UCSD-AML1 (cell line): ENCODE results near the gene MRFAP1L1.
A peak's percentile ranks its signal among the peaks of the same experiment; 100 is the strongest.
"Not testable (repeated sequence)": the region's sequence is repeated elsewhere in the genome, so short reads cannot be mapped to it uniquely, and the experiment has no call there.

Source experiments
- DNase-seq: peaks from one replicate; lab custom pipeline; 2025; ENCODE audit not compliant: unreplicated experiment; lab: John Stamatoyannopoulos, UW

The MRFAP1L1 gene

DNA sequence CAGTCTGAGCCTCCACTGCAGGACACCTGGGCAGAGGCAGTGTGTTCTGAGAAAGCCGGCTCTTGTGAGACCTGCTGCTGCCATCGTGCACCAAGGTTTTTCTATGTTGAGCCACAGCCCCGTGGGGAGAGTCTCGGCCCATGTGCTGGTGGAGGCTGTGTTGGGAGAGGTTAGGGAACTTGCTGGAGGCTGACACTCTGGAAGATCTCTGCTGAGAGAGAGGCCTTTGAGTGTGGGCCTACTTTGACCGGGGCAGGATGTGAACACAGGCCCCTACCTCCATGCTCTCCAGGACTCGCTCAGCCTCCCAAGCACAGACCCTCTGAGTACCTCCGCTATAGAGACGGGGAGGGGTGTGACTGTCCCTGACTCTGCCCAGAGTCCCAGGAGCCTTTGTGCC is 17.3 kb downstream of the MRFAP1L1 start:
- DNase-seq: no peak

DNA sequence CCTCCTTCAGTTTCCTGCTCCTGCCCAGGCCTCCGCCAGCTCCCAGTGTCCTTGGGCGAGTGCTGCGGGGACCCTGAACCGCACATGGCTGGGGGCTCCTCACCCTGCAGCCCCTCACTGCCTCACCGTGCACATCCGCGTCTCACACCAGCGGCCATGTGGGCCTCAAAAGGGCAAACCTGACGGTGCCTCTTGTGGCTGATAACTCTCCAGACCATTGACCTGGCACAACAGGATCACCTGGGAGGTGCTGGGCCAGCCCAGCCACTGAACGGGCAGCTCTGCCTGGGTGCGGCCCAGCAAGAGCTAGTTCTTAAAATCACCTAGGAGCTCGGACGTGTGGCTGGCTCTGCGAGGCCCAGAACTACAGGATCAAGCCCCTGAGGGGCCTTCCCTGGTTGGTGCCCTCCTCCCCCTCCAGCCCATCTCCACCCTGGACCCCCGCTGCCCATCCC is 20.1 kb downstream of the MRFAP1L1 start:
- no peak for DNase-seq

DNA sequence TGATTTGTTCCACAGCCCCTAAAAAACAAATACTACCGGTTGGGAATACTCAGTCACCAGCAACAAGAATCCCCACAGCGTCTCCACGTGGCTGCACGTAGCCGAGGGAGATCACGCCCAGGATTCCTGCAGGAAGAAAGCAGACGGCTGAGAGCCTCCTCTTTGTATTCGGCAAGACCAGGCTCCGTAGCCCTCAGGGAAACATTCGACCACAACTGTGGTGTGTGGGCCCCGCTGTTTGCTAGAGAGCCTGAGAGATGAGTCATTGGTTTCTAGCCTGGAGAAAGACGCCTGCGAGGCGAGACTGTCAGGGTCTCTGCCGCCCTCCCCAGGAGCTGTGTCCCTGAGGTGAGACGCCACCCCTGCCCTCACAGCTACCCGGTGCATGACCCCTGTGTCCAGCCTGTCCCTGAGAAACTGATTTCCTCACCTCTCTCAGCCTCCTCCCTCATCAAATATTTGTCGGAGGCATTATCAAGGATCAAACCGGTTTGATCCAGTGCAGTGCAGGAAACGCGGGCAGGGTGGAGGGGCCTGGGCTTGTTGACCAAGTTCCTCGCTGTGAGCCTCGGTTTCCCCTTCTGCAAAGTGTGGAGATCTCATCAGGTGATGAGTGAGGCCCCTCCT is 20.7 kb downstream of the MRFAP1L1 start:
- peak; percentile 84 for DNase-seq

DNA sequence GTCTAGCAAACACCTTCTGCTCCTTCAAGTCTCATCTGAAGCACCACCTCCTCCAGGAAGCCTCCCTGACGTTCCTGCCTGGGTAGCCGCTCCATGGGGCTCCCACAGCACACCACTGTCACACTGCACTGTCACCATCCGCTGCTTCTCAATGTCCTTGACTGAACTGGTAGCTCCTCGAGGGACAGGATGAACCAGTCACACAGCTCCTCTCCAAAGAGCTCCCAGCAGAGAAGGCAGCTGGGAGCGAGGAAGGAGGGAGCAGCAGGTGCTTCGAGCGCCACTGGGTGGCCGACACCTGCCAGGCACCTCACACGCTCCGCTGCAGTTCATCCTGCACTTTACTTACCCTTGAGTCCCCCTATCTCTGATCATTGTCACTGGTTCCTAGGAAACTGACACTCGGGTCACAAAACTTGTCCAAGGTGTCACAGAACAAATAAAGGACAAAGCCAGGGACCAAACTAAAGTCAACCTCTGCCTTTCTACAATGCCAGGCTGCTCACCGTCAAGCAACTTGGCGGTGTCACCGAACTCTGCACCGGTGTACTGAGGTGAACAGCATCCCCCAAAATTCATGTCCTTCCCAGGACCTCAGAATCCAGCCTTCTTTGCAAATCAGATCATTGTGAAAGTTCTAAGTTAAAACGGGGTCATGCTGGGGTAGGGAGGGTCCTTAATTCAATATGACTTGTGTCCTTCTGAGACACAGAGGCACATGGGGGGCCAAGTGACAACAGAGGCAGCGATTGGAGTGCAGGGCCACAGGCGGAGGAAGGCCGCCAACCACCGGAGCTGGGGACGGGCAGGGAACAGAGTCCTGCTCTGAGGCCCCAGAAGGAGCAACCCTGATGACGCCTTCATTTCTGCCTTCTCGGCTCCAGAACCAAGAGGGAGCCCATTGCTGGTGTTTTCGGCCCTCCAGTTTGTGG is 21.5 kb downstream of the MRFAP1L1 start:
- DNase-seq: no peak

DNA sequence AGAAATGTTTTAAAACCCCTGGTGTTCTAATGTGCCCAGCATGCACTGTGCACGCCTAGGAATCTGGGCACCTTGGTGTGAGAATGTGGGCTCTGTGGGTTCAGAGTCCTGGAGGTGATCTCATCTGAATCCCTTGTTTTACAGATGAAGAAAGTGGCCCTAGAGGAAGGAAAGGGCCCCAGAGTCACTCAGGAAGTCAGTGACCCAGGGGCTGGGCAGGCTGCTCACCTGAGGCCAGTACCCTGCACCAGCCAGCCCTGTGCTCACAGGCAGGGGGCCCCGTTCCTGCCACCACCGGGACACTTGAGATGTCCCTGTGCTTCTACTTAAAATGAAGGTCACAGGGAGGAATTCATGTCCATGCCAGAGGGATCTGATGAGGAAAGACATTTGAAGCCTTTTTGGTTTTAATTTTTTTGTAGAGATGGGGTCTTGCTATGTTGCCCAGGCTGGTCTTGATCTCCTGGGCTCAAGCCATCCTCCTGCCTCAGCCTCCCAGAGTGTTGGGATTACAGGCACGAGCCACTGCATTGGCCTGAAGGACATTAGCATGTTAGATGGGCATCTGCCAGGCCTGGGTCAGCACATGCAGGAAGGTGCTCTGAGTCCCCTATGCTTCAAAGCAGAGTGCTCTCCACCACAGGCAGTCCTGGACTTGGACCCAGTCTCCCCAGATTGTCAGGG is 23.4 kb downstream of the MRFAP1L1 start:
- no peak for DNase-seq

DNA sequence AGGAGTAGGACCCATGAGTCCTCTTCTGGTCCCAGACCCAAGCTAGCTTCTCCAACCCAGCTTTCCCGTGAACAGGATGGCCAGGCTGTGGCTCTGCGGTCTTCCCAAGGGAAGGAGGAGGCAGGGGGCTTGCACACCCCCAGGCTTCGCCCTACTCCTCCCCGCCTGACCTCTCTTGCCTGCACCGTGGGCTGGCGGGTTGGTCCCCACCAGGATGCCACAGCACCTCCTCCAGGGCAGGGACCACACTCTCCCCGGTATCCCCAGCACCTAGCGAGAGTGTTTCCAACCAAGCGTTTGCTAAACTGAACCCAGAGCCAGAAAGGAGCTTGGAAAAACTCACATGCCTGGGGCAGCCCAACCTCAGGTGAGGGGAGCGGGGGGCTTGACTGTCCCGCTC is 25.0 kb downstream of the MRFAP1L1 start:
- DNase-seq: no peak

DNA sequence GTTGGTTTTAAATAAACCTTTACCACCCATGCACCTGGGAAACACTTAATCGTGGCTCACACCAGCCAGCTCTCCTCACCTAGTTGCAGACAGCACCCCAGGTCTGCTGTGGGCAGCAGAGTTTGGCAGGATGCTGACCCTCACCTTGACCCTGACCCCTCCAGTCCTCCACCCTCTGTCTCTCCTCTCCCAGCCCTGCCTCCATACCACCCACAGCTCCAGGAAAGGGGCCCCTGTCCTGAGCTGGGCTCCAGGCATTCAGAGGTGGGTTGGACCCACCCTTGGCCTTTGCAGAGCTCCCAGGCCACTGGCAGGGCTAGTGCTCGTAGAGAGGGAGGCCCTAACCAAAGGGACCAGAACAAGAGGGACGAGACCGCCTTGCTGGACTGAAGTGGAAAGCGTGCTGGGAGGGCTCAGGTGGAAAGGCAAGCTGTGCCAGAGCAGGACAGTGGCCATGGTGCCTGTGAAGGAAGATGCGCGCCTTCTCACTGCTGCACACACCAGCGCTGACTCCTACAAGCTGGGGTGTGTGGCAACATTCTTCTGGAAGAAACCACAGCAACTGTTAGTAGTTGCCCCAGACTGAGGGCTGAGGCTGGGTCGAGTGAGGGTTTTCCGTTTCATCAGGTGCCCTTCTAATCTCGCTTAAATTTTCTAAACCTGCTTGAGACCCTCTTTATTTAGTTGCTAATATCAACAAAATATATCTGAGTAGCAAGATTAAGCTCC is 26.6 kb downstream of the MRFAP1L1 start:
- no peak for DNase-seq

DNA sequence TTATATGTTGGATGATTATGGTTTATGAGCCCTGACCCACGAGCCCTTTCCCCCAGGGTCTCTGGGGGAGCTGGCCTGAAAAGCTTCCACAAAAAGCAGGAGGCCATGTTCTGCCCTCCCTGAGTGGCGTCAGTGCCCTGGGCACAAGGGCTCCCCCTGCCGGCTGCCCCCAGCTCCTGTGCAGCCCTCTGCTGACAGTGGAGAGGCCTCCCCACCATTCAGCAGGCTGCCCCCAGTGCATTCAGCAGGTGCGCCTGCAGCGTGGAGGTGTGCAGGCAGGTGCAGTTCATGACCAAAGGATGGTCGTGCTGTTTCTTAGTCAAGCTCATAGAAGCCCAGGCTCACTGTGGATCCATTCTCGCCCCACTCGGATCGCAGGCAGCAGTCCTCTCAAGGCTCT is 28.5 kb downstream of the MRFAP1L1 start:
- peak; percentile 66 for DNase-seq

DNA sequence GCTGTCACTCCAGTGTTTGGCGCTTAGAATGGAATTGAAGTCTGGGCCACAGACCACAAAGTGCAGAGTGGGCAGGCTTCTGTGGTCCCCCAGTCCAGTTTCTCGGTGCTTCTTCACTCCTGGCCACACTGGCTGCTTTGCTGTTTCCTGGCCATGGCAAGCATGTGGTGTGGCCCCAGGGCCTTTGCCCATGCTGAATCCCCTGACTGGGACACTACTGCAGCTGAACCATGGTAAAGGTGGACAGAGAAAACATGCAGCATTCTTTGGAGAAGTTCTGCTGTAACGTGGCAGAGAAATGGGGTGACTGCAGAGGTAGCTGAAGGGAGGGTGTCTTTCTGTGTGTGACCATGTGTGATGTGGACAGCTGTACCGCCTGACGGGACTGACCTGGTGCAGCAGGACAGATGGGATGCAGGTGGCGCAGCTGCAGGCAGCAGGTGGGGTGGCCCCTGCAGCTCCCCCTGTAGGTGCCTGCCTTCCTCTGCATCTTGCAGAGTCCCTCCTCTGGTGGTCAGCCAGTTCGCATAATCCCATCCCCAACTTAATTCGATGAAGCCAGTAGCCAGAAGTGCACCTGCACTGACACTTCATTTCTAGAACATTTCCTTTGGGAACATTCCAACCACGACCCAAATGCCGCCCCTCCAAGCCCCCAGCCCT is 29.2 kb downstream of the MRFAP1L1 start:
- DNase-seq: no peak

DNA sequence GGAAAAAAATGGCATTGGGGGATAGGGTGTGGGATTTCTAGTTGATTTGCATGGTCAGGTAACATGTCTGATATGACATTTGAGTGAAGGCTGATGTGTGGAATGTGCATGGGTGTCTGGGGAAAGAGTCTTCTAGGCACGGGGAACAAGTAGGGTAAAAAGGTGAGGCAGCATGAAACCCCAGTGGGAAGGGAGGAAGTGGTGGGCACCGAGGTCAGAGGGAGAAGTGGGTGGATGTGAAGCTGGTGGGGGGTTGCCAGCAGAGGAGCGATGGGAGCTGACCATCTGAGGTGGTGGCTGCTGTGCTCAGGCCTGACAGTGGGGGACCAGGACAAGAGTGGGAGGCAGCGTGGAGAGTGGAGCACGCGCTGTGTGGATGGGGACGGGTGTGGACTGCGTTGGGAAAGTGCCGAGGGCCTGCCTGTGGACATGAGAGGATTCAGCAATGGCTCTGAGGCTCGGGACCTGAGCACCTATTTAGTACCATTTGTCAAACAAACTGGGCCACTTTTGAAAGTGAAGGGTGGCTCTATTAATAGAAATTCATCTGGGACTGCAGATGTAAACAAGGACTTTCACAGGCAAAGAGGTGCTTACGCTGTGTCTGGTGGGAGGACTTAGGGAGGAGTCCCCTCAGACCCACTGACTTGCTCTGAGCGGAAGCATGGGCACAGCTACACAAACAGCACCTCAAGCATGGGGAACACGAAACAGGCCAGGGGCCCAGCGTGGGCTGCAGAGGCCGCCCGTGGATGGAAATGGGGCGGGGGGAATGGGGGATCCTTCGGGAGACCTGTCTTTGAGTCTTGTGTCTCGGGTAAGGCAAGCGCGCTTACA is 32.7 kb downstream of the MRFAP1L1 start:
- DNase-seq: no peak

DNA sequence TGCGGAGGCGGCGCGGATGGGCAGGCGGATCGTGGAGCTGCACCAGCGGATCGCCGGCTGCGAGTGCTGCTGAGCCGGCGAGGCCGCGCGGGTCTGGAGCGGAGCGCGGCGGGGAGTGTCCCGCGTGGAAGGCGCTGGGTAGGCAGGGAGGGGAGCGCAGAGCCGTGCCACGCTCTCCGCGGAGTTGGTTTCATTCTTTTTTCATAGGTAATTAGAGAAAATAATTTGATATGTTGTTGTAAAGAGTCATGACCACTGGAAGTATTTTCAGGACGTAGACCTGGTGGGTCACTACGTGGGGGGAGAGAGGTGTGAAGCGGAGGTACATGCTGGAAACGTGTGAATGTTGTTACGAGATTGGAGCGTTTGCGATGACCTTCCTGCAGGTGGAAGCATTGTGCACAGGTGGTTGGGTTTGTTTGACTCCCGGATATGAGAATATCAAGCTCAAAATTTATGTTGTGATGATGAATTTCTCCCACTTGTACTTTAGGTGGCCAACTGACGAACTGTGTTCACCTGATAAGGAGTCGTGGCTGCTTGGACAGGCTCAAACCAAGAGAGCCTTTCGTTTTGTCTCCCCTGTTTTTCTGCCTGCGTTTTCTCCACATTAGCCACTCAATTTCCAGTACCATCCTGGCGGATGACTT is 35.0 kb downstream of the MRFAP1L1 start:
- DNase-seq: peak; percentile 38

DNA sequence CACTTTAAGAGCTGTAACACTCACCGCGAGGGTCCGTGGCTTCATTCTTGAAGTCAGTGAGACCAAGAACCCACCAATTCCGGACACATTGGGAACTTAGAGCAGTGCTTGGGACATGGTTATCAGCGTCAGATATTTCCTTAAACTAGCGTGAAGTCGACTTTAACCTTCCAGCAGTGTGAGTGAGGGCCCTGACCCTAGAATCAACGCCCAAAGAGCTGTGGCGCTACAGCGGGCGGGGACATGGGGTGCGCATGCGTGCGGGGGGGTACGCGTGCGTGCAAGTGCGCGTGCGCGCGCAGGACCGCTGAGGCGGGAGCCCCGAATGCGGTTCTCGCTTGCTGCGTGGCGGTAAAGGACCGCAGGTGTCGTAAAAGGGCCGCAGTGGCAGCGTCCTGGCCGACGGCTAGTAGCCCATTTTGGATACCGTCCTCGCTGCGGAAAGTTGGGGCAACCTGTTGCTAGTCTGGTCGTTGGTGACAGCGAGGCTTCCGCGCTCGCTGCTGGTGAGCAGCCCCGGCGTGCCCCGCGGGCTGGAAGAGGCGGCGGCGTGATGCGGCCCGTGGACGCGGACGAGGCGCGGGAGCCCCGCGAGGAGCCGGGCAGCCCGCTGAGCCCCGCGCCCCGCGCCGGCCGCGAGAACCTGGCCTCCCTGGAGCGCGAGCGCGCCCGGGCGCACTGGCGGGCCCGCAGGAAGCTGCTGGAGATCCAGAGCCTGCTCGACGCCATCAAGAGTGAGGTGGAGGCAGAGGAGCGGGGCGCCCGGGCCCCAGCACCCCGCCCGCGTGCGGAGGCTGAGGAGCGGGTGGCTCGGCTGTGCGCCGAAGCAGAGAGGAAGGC is 35.8 kb downstream of the MRFAP1L1 start:
- DNase-seq: peak; percentile 95

DNA sequence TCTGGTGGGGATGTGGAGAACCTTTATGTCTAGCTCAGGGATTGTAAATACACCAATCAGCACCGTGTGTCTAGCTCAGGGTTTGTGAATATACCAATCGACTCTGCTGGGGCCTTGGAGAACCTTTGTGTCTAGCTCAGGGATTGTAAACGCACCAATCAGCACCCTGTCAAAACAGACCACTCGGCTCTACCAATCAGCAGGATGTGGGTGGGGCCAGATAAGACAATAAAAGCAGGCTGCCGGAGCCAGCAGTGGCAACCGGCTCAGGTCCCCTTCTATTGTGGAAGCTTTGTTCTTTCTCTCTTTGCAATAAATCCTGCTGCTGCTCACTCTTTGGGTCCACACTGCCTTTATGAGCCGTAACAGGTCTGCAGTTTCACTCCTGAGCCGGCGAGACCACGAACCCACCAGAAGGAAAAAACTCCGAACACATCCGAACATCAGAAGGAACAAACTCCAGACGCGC is 36.4 kb downstream of the MRFAP1L1 start:
- DNase-seq: not testable (repeated sequence)

DNA sequence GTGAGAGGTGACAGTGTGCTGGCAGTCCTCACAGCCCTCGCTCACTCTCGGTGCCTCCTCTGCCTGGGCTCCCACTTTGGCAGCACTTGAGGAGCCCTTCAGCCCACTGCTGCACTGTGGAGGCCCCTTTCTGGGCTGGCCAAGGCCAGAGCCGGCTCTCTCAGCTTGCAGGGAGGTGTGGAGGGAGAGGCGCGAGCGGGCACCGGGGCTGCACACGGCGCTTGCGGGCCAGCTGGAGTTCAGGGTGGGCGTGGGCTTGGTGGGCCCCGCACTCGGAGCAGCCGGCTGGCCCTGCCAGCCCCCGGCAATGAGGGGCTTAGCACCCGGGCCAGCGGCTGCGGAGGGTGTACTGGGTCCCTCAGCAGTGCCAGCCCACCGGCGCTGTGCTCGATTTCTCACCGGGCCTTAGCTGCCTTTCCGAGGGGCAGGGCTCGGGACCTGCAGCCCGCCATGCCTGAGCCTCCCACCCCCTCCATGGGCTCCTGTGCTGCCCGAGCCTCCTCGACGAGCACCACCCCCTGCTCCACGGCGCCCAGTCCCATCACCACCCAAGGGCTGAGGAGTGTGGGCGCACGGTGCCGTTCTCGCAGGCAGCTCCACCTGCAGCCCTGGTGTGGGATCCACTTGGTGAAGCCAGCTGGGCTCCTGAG is 37.0 kb downstream of the MRFAP1L1 start:
- DNase-seq: not testable (repeated sequence)

DNA sequence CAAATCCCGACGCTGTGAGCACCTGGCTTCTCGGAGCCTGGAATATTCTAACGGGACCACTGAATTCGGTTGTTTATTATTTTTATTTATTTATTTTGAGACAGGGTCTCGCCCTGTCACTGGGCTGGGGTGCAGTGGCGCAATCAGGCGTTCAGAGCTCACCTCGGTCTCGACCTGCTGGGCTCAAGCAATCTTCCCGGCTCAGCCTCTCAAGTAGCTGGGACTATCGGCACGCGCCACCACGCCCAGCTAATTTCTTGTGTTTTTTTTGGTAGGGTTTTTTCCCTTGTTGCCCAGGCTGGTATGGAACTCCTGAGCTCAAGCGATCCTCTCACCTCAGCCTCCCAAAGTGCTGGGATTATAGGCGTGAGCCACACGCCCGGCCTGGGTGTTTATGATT is 37.5 kb downstream of the MRFAP1L1 start:
- DNase-seq: no peak

DNA sequence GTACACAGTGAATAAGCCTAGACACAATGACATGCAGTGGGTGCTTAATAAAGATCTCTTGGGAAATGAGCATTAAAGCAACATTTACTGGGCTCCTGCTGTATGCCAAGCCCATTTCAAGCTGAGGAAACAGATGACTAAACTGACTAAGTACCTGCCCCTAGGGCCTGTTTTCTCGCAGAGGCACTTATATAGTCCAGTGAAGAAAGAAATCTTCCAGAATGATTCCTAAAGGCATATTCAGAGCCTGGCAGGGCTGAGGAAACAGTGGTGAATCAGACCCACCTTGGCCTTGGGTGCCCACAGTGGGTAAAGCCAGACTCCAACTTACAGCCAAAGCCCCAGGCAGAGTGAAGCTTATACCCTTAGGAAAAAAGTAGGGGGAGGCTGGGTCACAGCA is 38.0 kb downstream of the MRFAP1L1 start:
- no peak for DNase-seq

DNA sequence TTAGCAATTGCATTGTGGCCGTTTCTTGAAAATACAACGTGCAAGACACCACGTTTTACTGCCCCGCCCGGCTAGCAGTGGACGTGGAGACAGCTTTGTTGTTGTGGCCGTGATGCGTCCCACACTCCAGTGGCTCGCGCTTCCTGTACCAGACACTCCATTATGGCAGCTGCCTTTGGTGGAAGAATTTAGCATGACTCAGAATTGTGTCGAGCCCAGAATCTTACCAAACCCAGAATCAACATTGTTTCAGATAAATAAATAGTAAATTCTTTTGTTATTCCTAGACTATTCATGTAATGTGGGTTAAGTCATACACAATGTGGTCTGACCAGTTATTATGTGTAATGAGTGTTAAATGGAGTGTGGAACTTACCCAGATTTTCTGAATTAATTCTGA is 41.3 kb downstream of the MRFAP1L1 start:
- DNase-seq: no peak

DNA sequence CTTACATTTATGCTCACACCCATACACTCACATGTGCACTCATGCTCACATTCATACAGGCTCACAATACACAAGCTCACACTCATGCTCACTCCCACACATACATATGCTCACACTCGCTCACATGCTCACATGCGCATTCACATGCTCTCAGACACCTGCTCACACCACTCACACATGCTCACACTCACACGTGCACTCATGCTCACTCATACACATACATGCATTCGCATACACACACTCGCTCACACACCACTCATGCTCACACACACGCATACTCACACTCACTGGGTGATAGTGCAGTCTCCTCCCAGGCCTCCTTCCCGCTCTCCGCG is 44.4 kb downstream of the MRFAP1L1 start:
- DNase-seq: no peak
